ENCODE results near the gene VAX1. TPM values are rescaled to one million over a fixed set of nuclear protein-coding genes. Genes with fewer than 3 reads are reported as not detected.

Gene VAX1
- total and polyA plus RNA-seq, 2 donors (not counting 3 experiments of a cell fraction or from before 2014, with no cell fraction given), result not detected

GRCh38 chr10:117107238-117107637, 30.8 kb downstream of the VAX1 start:
- FAIRE-seq, result no peak
- intact Hi-C loops (cut with micrococcal nuclease), result no loop called here
- H3K27ac ChIP-seq (ENCODE audit: insufficient read depth, low read depth, low read length), result no peak overlapping the region

More at GRCh38 chr10:117107238-117107637, 30.8 kb downstream of the VAX1 start:
- H3K9ac ChIP-seq (replicated peaks; ENCODE audit: extremely low read depth, insufficient read depth, low read length), result no peak overlapping the region
- ChIA-PET POLR2A (no interaction called here), CTCF (no interaction called here)
- TF ChIP-seq MAX (IDR thresholded peaks at IDR 0.05; ENCODE audit: insufficient read depth, insufficient read length) (no peak), CTCF (IDR thresholded peaks at IDR 0.05; ENCODE audit: extremely low read depth in 1 of 2, insufficient read depth in 1 of 2, low read depth in 1 of 2, low read length in 2 of 2) (no peak), MYC (IDR thresholded peaks at IDR 0.05; ENCODE audit: low read depth, low read length) (no peak), JUN (IDR thresholded peaks at IDR 0.05; ENCODE audit: borderline replicate concordance, insufficient read depth, insufficient read length, low read depth) (no peak), POLR2A (IDR thresholded peaks at IDR 0.05; ENCODE audit: low read depth, low read length) (no peak), GATA2 (IDR thresholded peaks at IDR 0.05; ENCODE audit: insufficient read depth, insufficient read length, low read depth, low read length) (no peak), FOS (IDR thresholded peaks at IDR 0.05; ENCODE audit: borderline replicate concordance, insufficient read depth, low read length) (no peak), EZH2 (IDR thresholded peaks at IDR 0.05; ENCODE audit: borderline replicate concordance, low read depth, low read length, severe bottlenecking) (no peak), POLR2AphosphoS5 (IDR thresholded peaks at IDR 0.05; ENCODE audit: insufficient read depth, low read depth, low read length) (no peak)
- no peak overlapping the region for H3K4me3 ChIP-seq (replicated peaks in 1 of 3; ENCODE audit: insufficient read depth in 1 of 3, low read depth in 1 of 3, low read length in 3 of 3)
- no peaks in the 10 kb centered on the region for H3K4me1 ChIP-seq (ENCODE audit: control insufficient read depth, extremely low read depth, insufficient read depth, low read length)
- no peaks in the 10 kb centered on the region for H3K9me3 ChIP-seq (replicated peaks; ENCODE audit: control insufficient read depth, insufficient read depth, low read length)
- H3K79me2 ChIP-seq (ENCODE audit: control insufficient read depth, insufficient read depth, low read length), result no peaks in the 10 kb centered on the region
- H4K20me1 ChIP-seq (replicated peaks; ENCODE audit: control insufficient read depth, extremely low read depth, insufficient read depth, low read length), result no peaks in the 10 kb centered on the region
- H3K4me2 ChIP-seq (ENCODE audit: insufficient read depth, low read length), result no peak overlapping the region
- no peaks in the 10 kb centered on the region for H3K9me1 ChIP-seq (replicated peaks; ENCODE audit: control insufficient read depth, extremely low read depth, insufficient read depth, low read length)
- BruUV-seq (replicated peaks), result no TSS peak
- no peaks in the 10 kb centered on the region for H3K27me3 ChIP-seq (ENCODE audit: control insufficient read depth in 2 of 2, insufficient read depth in 2 of 2, low read length in 2 of 2)
- dilution Hi-C loops (cut with MboI; ENCODE audit: extremely low pct_ligation_motif_present, low sequenced_read_pairs), result no loop called here
- no peak for DNase-seq (ENCODE audit: low read depth, low spot score)
- no peaks in the 10 kb centered on the region for H3K36me3 ChIP-seq (ENCODE audit: control insufficient read depth in 2 of 2, extremely low read depth in 1 of 2, insufficient read depth in 2 of 2, low read length in 2 of 2)
- H2AFZ ChIP-seq (ENCODE audit: low read depth, low read length), result no peak overlapping the region
